Osteocyte (in vitro differentiated cells): ENCODE results near the gene ARVCF. TPM values are rescaled to one million over a fixed set of nuclear protein-coding genes. Genes with fewer than 3 reads are reported as not detected.

Experiments used
- DNase-seq: peaks from one replicate; pipeline ENCODE4 v3.0.0; 2021; ENCODE audit warnings: mixed read lengths; ENCODE audit not compliant: unreplicated experiment; ENCODE audit errors: extremely low spot score
- H3K27ac Mint-ChIP-seq: one replicate; pipeline ENCODE4 v1.8.0; 2021; ENCODE audit warnings: mild to moderate bottlenecking, mixed read lengths; ENCODE audit not compliant: unreplicated experiment
- H3K27me3 Mint-ChIP-seq: one replicate; pipeline ENCODE4 v1.8.0; 2021; ENCODE audit warnings: mixed read lengths; ENCODE audit not compliant: unreplicated experiment
- H3K36me3 Mint-ChIP-seq: one replicate; pipeline ENCODE4 v1.8.0; 2021; ENCODE audit warnings: mixed read lengths; ENCODE audit not compliant: unreplicated experiment
- H3K4me1 Mint-ChIP-seq: one replicate; pipeline ENCODE4 v1.8.0; 2021; ENCODE audit warnings: mixed read lengths; ENCODE audit not compliant: unreplicated experiment
- H3K4me3 Mint-ChIP-seq: one replicate; pipeline ENCODE4 v1.8.0; 2021; ENCODE audit warnings: mild to moderate bottlenecking, moderate library complexity, mixed read lengths; ENCODE audit not compliant: unreplicated experiment
- H3K9me3 Mint-ChIP-seq: one replicate; pipeline ENCODE4 v1.8.0; 2021; ENCODE audit warnings: mixed read lengths; ENCODE audit not compliant: unreplicated experiment
- CTCF ChIP-seq: fragments of 200-600 bp; sonication (generic); IDR thresholded peaks from 2 replicates; pipeline ENCODE4 v1.5.0; 2021; ENCODE audit warnings: antibody characterized with exemption, mild to moderate bottlenecking, moderate library complexity
- total RNA-seq: library from RNA; stranded (reverse); gene quantifications from 2 replicates; pipeline ENCODE4 v1.2.1, GENCODE V29; 2021

Gene ARVCF
- total RNA-seq, 1 donor from 2014 or later, result 29.3 TPM

DNA sequence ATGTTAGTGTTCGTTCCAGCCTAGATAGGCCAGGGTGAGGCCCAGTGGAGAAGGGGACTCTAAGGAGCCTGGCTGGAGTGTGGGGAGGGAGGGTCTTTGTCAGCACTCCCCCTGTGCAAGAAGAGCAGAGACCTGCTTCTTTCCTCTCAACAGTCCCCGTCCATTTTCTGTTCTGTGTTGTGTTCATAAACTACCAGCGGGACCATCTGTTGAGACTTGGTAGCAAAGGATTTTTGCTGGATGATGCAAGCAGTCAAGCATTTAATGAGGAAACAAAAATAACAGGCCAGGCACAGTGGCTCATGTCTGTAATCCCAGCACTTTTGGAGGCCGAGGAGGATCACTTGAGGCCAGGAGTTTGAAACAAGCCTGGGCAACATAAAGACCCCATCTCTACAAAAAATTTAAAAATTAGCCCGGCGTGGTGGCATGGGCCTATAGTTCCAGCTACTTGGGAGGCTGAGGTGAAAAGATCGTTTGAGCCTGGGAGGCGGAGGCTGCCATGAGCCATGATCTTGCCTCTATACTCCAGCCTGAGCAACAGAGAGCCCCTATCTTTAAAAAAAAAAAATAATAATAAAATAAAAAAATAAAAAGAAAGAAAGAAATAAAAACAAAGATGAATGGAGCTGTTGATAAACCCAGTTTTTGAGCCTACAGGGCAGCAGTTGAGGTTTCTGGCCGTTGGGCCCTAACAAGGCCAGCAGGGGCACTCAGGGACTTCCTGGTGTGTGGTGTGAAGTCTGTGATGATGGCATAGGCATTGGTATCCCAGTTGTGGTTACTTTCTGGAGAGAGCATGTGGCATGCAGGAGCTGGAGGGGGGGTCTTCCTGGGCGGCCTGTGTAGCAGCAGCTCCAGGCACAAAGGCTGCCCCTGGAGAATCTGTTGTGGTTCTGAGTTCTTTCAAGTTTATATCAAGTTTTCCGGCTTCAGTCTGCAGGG, 73.3 kb downstream of the ARVCF start:
- Mint-ChIP-seq H3K4me3 (peak overlapping the region; percentile 78), H3K36me3 (no peaks in the 10 kb centered on the region), H3K4me1 (peaks cover 48% of the 10 kb centered on the region), H3K27ac (peak overlapping the region; percentile 100), H3K9me3 (no peaks in the 10 kb centered on the region), H3K27me3 (no peaks in the 10 kb centered on the region)
- TF ChIP-seq CTCF, result no peak
- no peak for DNase-seq

DNA sequence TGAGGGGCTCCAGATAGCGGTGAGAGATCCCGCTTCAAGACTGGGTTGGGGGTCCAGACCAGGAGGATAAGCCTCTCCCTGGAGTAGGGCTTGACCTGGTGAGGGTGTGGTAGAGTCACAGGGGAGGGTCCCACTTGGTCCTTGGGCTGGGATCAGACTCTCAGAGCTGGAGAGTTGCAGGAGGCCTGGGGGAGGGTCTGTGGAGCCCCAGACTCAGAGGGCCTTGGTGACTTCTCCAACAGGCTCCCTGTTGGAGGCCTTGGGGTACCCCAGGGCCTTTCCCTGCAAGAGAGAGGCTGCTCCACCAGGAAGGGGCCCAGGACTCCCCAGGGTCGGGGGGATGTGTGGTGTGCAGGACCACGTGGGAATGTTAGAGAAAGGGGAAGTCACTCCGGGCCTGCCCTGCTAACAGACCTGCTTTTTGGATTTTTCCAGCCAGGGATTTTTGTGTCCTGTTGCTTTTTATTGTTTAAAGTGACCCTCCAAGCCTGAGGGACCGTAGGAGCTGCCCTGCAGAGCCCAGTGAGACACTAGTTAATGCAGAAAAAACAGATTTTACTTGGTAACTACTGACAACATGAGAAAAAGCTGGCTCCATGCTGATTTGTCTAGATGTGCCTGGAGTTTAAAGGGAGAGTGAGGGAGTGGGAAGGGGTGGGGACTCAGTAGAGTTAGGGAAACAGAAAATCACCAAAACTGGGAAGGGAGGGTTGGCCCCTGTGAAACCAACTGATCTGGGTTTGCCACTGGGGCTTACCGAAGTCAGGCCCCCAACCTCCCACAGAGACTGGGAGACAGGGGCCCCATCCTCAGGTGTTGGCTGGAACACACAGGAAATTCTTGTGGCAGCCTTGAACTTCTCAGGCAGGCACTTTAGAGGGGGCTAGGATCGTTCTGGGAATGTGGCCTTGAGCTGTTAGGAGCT, 74.2 kb downstream of the ARVCF start:
- Mint-ChIP-seq H3K9me3 (no peaks in the 10 kb centered on the region), H3K4me3 (peak overlapping the region; percentile 78), H3K36me3 (no peaks in the 10 kb centered on the region), H3K4me1 (peaks cover 42% of the 10 kb centered on the region), H3K27ac (peak overlapping the region; percentile 100), H3K27me3 (no peaks in the 10 kb centered on the region)
- TF ChIP-seq CTCF, result no peak
- DNase-seq, result no peak

DNA sequence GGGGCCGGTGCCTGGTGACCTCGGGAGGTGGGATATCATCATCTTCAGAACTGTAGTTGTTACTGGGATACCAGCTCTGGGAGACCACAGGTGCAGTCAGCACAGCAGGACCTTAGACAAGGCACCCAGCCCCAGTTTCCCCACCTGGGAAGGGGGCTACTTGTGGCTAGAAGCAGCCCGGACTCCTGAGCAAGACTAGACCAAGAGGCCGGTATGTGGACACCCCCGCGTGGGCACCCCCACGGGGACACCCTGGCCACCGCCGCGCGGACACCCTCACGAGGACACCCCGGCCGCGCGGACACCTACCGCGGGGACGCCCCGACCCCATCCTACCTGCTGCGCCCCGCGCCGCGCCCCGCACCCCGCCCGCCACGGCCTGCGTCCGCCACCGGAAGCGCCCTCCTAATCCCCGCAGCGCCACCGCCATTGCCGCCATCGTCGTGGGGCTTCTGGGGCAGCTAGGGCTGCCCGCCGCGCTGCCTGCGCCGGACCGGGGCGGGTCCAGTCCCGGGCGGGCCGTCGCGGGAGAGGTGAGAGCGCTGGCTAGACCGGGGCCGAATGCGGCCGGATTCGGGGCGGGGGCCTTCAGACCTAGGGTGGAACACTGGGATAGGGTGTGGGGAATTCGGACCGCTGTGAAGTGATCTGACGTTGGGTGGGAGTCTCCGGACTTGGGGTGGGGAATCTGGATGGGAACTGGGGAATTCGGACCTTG, 75.1 kb downstream of the ARVCF start, which contains the start of the genes COMT and TXNRD2:
COMT (plus strand) TSS at position 408 of the 718 bp plus-strand sequence. CDS start 20,755 bp downstream, outside the sequence.
TXNRD2 (minus strand) TSS at position 454 of the 718 bp plus-strand sequence; CDS start at position 439, 15 bp downstream.
- peaks cover 6% of the 10 kb centered on the region for H3K9me3 Mint-ChIP-seq
- no peaks in the 10 kb centered on the region for H3K27me3 Mint-ChIP-seq
- no peak for DNase-seq
- H3K36me3 Mint-ChIP-seq, result peaks cover 2% of the 10 kb centered on the region
- peak within 1 kb of the TSS; percentile 100 for H3K27ac Mint-ChIP-seq
- no peak for TF ChIP-seq CTCF
- H3K4me1 Mint-ChIP-seq, result peaks cover 38% of the 10 kb centered on the region
- H3K4me3 Mint-ChIP-seq, result peak within 1 kb of the TSS; percentile 78

DNA sequence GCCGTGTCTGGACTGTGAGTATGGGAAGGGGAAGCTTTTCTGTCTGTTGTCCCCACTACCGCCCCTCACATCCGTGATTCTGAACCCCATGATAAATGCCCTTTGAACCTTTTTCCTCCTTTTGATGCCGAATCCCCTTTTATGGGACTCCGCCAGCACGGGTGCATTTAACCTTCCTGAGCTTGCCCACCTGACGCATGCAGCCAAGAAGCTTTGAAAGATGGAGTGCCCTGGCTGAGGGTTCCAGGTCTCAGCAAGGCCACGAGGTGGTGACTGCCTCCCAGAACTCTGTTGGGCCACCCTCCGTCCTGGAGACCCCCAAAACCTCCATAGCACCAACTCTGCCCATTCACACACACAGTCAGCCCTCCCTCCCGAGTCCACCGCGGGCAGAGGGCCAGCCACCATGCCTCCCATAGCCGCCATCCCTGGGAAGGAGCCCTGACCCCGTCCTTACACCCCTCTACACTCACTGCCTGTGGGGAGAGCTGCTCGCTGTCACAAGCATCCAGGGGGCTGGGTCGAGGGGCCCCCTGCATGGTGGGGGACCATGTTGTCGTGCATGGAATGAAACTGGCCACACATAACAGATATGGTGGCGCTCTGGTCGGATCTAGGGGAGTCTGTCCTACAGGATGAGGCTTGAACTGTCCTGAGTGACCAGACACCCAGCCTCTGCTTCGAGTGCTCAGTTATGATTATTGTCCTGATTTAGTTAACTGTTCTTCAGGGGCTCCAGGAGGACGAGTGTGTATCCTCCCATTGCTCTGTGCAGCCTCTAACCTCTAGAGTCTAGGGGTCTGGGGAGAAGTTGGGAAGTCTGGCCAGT, 75.9 kb downstream of the ARVCF start:
- H3K9me3 Mint-ChIP-seq, result peaks cover 12% of the 10 kb centered on the region
- peak overlapping the region; percentile 79 for H3K27ac Mint-ChIP-seq
- peak overlapping the region; percentile 75 for H3K4me3 Mint-ChIP-seq
- peaks cover 36% of the 10 kb centered on the region for H3K4me1 Mint-ChIP-seq
- no peak for DNase-seq
- TF ChIP-seq CTCF, result no peak
- H3K27me3 Mint-ChIP-seq, result no peaks in the 10 kb centered on the region
- H3K36me3 Mint-ChIP-seq, result peaks cover 5% of the 10 kb centered on the region
